GM11168 (cell line): ENCODE measurements around the gene ESR1.

Experiments used
- in situ Hi-C: fragments of 300-500 bp; cut with MboI; formaldehyde crosslinking; loops from one replicate; pipeline ENCODE4 v1.12.0; 2022; ENCODE audit warnings: low sequenced_read_pairs; ENCODE audit not compliant: unreplicated experiment

Gene ESR1

DNA sequence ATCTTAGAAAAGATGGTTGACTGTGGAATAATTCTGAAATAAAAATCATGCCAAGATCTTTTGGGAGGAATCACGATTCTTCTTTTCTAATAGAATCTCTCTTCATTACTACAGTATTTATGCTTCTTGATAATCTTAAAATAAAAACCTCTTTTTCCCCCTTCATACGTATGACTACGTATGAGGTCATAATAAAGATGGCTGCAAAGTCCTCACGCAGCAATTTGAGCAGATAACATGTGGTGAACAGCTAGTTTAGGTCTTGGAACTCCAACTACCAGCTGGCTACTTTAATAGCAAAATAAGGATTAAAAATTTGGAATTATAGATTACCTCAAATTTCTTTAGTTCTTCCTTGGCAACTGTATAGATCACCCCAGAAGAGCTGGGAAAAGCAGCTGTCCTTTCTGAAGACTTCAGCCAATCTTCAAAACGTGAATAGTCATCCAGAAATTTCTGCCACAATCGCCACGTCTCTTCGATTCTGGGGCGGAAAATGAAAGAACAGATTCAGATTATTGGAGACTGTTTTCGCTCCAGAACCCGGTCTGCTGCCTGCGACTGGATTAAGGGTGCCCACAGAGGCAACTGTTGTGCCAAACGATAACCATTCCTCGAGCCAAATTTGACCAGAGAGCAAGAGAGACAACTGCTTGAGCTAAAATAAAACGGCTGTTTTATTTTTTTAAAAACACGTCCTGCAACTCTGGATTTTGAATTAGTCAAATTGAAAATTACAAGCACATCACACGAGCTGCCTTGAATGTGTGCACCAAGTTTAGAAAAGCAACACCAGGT is 347.3 kb downstream of the ESR1 start:
- in situ Hi-C loops: no loop called here

DNA sequence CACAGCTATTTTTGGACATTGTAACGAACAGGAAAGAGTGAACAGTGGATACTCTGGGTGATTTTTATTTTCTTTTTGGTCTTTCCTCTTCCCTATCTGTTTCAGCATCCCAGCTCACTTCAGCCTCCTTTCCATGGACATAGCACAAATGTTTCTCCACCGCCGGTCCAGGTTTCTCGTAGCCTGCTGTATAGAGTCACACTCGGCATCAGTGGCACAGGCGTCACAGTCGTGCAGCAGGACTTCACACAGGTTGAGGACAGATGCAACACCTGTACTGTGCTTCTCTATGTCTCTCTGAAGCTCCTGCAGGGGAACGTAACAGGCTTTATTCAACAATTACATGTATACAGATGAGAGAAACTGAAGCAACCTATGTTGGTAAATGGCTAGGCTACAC is 348.3 kb downstream of the ESR1 start:
- in situ Hi-C loops: no loop called here

DNA sequence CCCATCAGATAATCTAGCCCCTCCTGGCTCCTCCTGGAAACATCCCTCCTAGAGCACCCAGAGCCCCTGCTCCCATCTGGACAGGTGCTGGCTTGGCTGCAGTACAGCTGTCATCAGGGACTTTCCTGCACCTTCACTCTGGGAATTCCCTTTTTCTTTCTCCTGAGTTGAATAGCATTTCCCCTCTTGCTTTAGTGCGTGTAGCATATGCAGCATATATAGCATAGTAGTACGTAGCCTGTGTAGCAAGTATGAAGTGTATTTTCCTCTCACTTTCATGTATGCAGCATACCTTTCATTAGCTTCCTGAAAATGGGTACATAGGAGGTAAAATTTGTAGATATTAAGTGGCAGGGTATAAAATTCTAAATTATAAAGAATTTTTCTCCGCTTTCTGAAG is 352.9 kb downstream of the ESR1 start:
- in situ Hi-C loops: no loop called here

DNA sequence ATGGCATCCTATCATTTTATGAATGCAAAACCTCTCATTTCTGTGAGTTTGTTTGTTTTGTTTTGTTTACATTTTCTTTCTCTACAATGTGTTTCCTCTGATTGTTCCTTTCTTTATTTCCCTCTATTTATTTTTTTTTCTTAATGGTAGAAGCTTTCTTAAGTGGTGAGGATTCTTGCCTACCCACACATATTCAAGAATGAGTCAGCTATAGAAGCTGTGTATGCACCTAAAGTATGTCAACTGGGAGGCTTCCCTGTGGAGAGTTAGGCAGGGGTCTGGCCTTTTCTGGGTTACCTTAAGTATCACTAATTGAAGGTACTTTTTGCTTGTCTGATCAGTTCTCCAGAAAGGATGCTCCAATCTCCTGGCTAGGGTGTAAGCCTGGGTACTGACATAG is 354.0 kb downstream of the ESR1 start:
- in situ Hi-C loops: no loop called here

DNA sequence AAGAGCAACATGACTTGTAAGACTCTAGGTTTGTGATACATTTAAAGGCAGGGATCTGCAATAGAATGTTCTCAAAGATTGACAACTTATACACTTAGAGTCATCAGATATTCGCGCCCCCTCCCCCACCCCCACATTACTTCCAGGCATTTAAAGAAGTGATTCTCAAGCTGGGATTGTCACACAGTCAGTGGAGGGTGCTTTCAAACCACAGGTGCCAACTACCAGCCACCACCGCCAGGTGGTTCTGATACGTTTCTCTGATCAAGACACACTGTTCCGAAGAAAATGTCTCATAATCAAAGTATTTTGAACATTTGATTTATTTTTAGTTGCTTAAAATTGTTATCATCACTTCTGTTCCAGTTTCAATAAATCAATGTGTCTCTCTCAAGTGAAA is 357.5 kb downstream of the ESR1 start:
- in situ Hi-C loops: no loop called here

DNA sequence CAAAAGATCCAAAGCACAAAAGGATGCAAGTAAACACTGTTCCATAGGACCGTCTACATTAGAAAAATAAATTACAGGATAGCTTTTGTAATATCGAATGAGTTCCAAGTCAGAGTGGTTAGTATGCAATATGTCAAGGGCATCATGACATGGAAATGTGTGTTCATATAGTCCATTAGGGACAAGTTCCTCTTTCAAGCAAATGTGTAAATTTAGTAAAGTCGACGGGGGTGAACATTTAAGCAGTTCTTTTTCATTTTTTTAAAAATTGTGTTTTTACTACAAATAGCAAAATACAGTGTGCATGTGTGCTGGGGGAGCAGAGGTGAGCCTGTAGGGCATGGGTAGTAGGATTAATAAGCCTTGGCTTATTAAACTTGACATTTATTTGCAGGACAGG is 359.0 kb downstream of the ESR1 start:
- in situ Hi-C loops: no loop called here

DNA sequence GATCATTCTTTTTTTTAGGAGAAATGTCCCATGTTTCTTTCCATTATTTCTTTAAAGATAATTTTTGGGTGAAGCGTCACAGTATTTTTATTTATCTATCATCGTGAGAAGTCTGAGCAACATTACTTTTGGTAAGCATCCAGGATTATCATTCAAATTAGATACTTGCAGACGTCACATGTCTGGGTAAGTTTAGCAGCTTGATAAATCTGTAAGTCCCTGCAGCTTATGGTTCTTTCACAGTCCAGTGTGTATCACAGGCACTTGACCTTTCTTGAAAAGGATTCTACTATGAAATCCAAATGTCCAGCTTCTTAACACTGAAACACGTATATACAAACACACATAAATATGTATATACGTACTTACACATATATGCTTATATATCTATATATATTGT is 359.4 kb downstream of the ESR1 start:
- in situ Hi-C loops: no loop called here

DNA sequence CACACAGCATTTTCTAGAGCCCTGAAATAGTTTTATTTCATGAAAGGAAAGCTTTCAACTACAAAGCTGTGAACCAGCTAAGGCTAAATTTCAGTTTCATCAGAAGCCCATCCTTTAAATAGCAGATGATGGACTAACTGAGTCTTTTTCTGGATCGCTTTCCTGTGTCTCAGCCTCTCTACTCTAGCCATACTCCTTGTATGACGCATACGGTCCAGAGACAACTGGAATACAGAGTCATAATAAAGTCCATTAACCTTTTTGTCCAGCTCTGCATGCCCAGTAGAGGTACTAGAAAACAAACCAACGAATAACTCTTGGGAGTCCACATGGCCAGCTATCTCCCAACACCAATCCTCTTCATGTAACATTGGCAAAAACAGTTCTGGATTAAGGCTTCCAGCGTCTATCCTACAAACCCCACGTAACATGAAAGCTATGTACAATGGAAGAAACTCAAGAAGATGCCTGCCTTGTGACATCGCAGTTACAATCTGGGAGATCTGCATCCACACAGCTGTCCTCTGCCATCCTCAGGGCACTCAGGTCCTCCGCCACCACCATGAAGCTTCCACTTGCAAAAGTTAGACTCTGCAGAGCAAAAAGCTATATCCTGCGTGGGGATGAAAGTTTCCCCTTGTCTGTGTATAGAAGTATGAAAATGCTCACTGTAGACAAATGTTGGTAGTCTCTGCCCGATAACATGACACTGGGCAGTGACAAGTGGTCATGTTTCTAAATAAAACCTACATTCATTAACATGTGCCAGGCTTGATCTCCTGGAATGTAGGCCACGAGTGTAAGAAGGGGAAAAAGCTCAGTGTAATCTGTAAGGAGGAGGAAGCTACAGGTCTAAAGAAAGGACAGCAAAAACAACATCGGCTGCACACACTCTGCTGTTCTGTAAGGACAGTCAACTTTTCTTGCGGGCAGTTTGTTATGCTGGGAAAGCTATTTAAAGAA is 360.4 kb downstream of the ESR1 start:
- in situ Hi-C loops: no loop called here

DNA sequence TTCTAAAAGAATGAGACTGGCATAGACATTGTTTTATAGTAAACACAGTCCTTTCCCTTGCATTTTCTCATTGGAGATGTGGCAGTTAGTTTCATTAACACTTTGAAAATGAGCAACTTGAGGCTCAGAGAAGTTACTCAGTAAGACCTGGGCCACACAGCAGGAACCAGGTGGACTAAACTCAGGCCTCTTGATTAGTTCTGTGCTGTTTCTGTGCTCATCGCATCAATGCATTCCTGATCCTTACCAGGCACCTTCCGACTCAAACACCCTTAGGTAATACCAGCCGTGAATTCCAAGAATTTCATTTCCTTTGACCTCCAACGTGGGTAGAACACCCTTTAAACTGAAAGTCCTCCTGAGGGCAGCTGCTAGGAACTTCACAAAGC is 362.8 kb downstream of the ESR1 start:
- in situ Hi-C loops: no loop called here

DNA sequence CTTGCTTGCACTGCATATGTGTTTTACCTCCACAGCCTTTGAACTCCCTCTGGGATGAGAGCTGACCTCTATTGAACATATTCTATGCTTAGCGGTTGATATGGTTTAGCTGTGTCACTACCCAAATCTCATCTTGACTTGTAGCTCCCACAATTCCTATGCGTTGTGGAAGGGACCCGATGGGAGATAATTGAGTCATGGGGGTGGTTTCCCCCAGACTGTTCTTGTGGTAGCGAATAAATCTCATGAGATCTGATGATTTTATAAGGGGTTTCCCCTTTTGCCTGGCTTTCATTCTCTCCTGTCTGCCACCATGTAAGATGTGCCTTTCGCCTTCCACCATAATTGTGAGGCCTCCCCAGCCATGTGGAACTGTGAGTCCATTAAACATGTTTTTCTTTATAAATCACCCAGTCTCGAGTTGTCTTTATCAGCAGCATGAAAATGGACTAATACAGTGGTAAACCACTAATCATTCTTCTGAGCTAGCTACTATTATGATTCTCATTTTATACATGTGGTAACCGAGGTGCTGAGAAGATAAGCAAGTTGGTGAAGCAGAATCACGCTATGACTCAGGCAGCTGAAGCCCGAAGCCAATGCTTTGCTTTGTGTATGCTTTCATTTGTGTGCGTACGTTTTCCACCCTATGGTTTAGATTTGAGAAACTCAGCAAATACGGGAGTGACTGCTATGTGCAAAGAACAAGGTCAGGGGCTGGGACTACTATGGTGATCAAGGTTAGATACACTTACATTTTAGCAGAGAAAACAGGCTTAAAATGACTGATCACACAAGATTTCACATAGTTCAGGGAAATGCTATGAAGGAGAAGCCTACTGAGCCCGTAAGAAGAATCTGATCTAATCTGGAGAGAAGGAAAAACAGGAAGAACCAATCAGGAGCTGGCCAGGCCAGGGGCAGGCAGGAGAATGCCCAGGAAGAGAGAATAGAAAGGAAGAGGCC is 363.5 kb downstream of the ESR1 start:
- in situ Hi-C loops: no loop called here

DNA sequence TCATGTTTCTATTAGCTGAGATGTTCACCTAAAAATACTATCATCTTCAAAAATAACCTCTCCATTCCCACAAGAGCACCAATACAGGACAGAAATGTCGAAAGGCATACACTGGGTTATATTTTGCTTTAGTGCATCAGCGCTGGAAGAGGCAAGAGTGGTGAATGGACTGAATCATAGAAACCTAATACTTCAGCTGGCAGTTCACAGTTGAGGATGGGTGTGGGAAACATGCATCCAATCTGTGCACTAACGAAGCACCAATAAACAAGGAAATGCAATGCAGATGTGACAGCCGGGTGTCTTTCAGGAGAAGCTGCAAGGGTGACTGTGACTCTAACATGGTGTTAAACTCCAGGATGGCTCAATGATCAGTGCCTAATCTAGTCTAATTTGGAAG is 365.8 kb downstream of the ESR1 start:
- in situ Hi-C loops: no loop called here

DNA sequence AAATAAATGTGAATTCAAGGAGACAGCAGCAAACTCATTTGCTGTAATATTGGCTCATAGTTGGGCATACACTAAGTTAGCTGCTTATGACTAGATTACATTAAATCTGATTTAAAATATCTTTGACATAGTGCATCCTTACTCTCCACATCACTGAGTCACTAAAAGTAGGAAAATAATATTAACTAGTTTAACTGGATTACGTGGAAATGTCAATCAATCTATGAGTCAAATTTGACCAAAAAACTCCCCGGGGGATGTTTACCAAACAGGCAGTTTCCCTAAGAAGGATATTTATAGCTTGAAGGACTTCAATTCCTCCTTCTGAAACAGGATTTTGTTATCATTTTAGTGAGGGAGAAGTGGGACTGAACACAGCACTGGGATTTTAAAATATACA is 366.5 kb downstream of the ESR1 start:
- in situ Hi-C loops: no loop called here

DNA sequence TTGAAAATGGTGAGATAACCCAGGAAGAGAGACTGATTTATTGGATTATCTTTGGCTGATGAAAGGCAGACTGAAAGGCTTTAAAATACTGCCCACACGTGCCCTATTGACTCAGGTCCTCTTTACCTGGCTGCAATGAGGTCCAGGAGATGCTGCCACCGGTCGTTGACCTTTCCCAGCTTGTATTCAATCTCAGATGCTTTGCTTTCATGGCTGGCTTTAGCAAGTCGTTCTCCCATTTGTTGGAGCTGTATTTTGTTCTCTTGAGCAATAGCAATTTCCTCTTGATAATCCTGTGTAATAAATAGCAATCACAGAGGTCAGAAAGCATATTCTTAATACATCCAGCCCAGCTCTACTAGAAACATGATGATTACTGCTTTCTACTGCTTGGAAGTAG is 368.8 kb downstream of the ESR1 start:
- in situ Hi-C loops: no loop called here
